Neural progenitor cell (in vitro differentiated cells): ENCODE data around the gene ADAMTS15. TPM values are rescaled to one million over a fixed set of nuclear protein-coding genes. Genes with fewer than 3 reads are reported as not detected.

Source experiments
- DNase-seq: peaks from one replicate; pipeline ENCODE4 v3.0.0-alpha.2; 2016; ENCODE audit warnings: low spot score
- H2AFZ ChIP-seq: fragments of 200-600 bp; sonication (generic); replicated peaks from 2 replicates; pipeline ENCODE4 v1.6.1; 2016; ENCODE audit warnings: antibody characterized with exemption
- H3F3A ChIP-seq: fragments of 200-600 bp; sonication (generic); 2 replicates; pipeline ENCODE4 v1.6.1; 2016; ENCODE audit warnings: antibody characterized with exemption, low read depth
- H3K27ac ChIP-seq: fragments of 200-600 bp; sonication (generic); 2 replicates; pipeline ENCODE4 v1.5.1; 2016; ENCODE audit warnings: mild to moderate bottlenecking
- H3K27me3 ChIP-seq: fragments of 200-600 bp; sonication (generic); 2 replicates; pipeline ENCODE4 v1.6.1; 2016; ENCODE audit warnings: mild to moderate bottlenecking, moderate library complexity
- H3K36me3 ChIP-seq: fragments of 200-600 bp; sonication (generic); 2 replicates; pipeline ENCODE4 v1.5.1; 2016
- H3K4me1 ChIP-seq: fragments of 200-600 bp; sonication (generic); 2 replicates; pipeline ENCODE4 v1.6.1; 2016; ENCODE audit warnings: mixed run types
- H3K4me2 ChIP-seq: fragments of 200-600 bp; sonication (generic); 2 replicates; pipeline ENCODE4 v1.6.1; 2016
- H3K4me3 ChIP-seq: fragments of 200-600 bp; sonication (generic); 2 replicates; pipeline ENCODE4 v1.5.1; 2016
- H3K79me2 ChIP-seq: fragments of 200-600 bp; sonication (generic); 2 replicates; pipeline ENCODE4 v1.6.1; 2016; ENCODE audit warnings: low read depth
- H3K9ac ChIP-seq: fragments of 200-600 bp; sonication (generic); 2 replicates; pipeline ENCODE4 v1.6.1; 2016
- H3K9me3 ChIP-seq: fragments of 200-600 bp; sonication (generic); 2 replicates; pipeline ENCODE4 v1.5.1; 2016; ENCODE audit warnings: low read depth
- H4K20me1 ChIP-seq: fragments of 200-600 bp; sonication (generic); 2 replicates; pipeline ENCODE4 v1.6.1; 2016; ENCODE audit warnings: low read depth
- H3K27ac Mint-ChIP-seq: 3 replicates; pipeline ENCODE4 v1.8.0; 2021; ENCODE audit warnings: mixed read lengths
- H3K27me3 Mint-ChIP-seq: 2 replicates; pipeline ENCODE4 v1.8.0; 2022; ENCODE audit warnings: low read depth, mild to moderate bottlenecking, inconsistent platforms, moderate library complexity, mixed read lengths; ENCODE audit not compliant: insufficient read depth
- H3K36me3 Mint-ChIP-seq: 3 replicates; pipeline ENCODE4 v1.8.0; 2021; ENCODE audit warnings: mixed read lengths
- H3K4me1 Mint-ChIP-seq: 3 replicates; pipeline ENCODE4 v1.8.0; 2021; ENCODE audit warnings: mixed read lengths
- H3K4me3 Mint-ChIP-seq: 3 replicates; pipeline ENCODE4 v1.8.0; 2021; ENCODE audit warnings: mild to moderate bottlenecking, moderate library complexity, mixed read lengths
- H3K9me3 Mint-ChIP-seq: 3 replicates; pipeline ENCODE4 v1.8.0; 2020; ENCODE audit warnings: mixed read lengths
- CTCF ChIP-seq: fragments of 200-600 bp; sonication (generic); IDR thresholded peaks from 2 replicates; pipeline ENCODE4 v1.5.1; 2017; ENCODE audit warnings: antibody characterized with exemption, mild to moderate bottlenecking
- EZH2 ChIP-seq: fragments of 200-600 bp; sonication (generic); IDR thresholded peaks from 2 replicates; pipeline ENCODE4 v1.6.1; 2017; ENCODE audit warnings: antibody characterized with exemption, mild to moderate bottlenecking, moderate library complexity
- EZH2phosphoT487 ChIP-seq: fragments of 200-600 bp; sonication (generic); IDR thresholded peaks from 2 replicates; pipeline ENCODE4 v1.6.1; 2017; ENCODE audit warnings: antibody characterized with exemption
- total RNA-seq: library from RNA; depleted of rRNA; stranded (reverse); fragments of >200 nt; gene quantifications from 2 replicates; pipeline ENCODE4 v1.2.3, GENCODE V29; 2015; ENCODE audit warnings: low replicate concordance

ADAMTS15 gene
- total RNA-seq, 1 donor from 2014 or later: 0.09 TPM

- H3K36me3 ChIP-seq: no peaks in the 10 kb centered on the region
- Mint-ChIP-seq H3K27ac (no peak overlapping the region), H3K9me3 (no peaks in the 10 kb centered on the region), H3K27me3 (no peaks in the 10 kb centered on the region), H3K4me1 (no peaks in the 10 kb centered on the region), H3K36me3 (no peaks in the 10 kb centered on the region), H3K4me3 (no peak overlapping the region)
- TF ChIP-seq EZH2: no peak
- no peak for TF ChIP-seq EZH2phosphoT487
- no peak for TF ChIP-seq CTCF
- no peaks in the 10 kb centered on the region for H4K20me1 ChIP-seq
- H3F3A ChIP-seq: no peaks in the 10 kb centered on the region
- H3K27ac ChIP-seq: no peak overlapping the region
- H3K79me2 ChIP-seq: no peaks in the 10 kb centered on the region
- H3K4me3 ChIP-seq: no peak overlapping the region
- H3K4me1 ChIP-seq: no peaks in the 10 kb centered on the region
- no peaks in the 10 kb centered on the region for H3K9me3 ChIP-seq
- H3K4me2 ChIP-seq: no peak overlapping the region
- DNase-seq: no peak
- H3K9ac ChIP-seq: no peak overlapping the region
- H3K27me3 ChIP-seq: no peaks in the 10 kb centered on the region
- H2AFZ ChIP-seq: no peak overlapping the region
These were observed 16.8 kb downstream of the ADAMTS15 start for GRCh38 chr11:130465263-130465662.

GRCh38 chr11:130467116-130467900, 18.9 kb downstream of the ADAMTS15 start:
- H4K20me1 ChIP-seq: no peaks in the 10 kb centered on the region
- H3K27me3 ChIP-seq: no peaks in the 10 kb centered on the region
- H3K4me1 ChIP-seq: no peaks in the 10 kb centered on the region
- no peak for DNase-seq
- H2AFZ ChIP-seq: no peak overlapping the region
- H3K4me3 Mint-ChIP-seq: no peak overlapping the region
- H3K36me3 Mint-ChIP-seq: peaks cover 2% of the 10 kb centered on the region
- no peaks in the 10 kb centered on the region for H3K4me1 Mint-ChIP-seq
- TF ChIP-seq EZH2 (no peak), EZH2phosphoT487 (no peak), CTCF (no peak)
- no peaks in the 10 kb centered on the region for H3F3A ChIP-seq
- no peaks in the 10 kb centered on the region for H3K9me3 Mint-ChIP-seq
- H3K9me3 ChIP-seq: no peaks in the 10 kb centered on the region
- no peak overlapping the region for H3K4me3 ChIP-seq
- H3K79me2 ChIP-seq: no peaks in the 10 kb centered on the region
- H3K36me3 ChIP-seq: no peaks in the 10 kb centered on the region
- H3K27me3 Mint-ChIP-seq: no peaks in the 10 kb centered on the region
- no peak overlapping the region for H3K27ac Mint-ChIP-seq
- no peak overlapping the region for H3K9ac ChIP-seq
- H3K4me2 ChIP-seq: no peak overlapping the region
- H3K27ac ChIP-seq: no peak overlapping the region

GRCh38 chr11:130469181-130469580, 20.7 kb downstream of the ADAMTS15 start:
- Histone ChIP-seq H3K4me1 (no peaks in the 10 kb centered on the region), H4K20me1 (no peaks in the 10 kb centered on the region), H3K4me3 (no peak overlapping the region), H3K27me3 (no peaks in the 10 kb centered on the region), H3K4me2 (no peak overlapping the region), H3K9me3 (no peaks in the 10 kb centered on the region), H3K79me2 (no peaks in the 10 kb centered on the region), H2AFZ (no peak overlapping the region), H3K27ac (no peak overlapping the region), H3K36me3 (no peaks in the 10 kb centered on the region), H3K9ac (no peak overlapping the region), H3F3A (no peaks in the 10 kb centered on the region)
- no peak overlapping the region for H3K4me3 Mint-ChIP-seq
- TF ChIP-seq CTCF: no peak
- TF ChIP-seq EZH2: no peak
- TF ChIP-seq EZH2phosphoT487: no peak
- H3K36me3 Mint-ChIP-seq: peaks cover 2% of the 10 kb centered on the region
- no peaks in the 10 kb centered on the region for H3K9me3 Mint-ChIP-seq
- no peak overlapping the region for H3K27ac Mint-ChIP-seq
- H3K27me3 Mint-ChIP-seq: no peaks in the 10 kb centered on the region
- H3K4me1 Mint-ChIP-seq: no peaks in the 10 kb centered on the region
- DNase-seq: no peak
